A673 (cell line): ENCODE results near the gene KRTAP12-4. TPM values are rescaled to one million over a fixed set of nuclear protein-coding genes. Genes with fewer than 3 reads are reported as not detected.

Source experiments
- BruUV-seq: library from RNA; stranded (reverse); fragments of 400-500 nt; replicated peaks from 2 replicates; lab custom pipeline; 2021; lab: Mats Ljungman, UMichigan
- CTCF ChIA-PET: fragments of 300-600 bp; sonication (Branson Sonifier 250); formaldehyde crosslinking; loops from one replicate; lab custom pipeline; 2022; ENCODE audit warnings: antibody characterized with exemption; lab: Charles Lee
- POLR2A ChIA-PET: fragments of 300-600 bp; sonication (Branson Sonifier 250); formaldehyde crosslinking; loops from one replicate; lab custom pipeline; 2022; ENCODE audit warnings: antibody characterized with exemption; ENCODE audit not compliant: low non-redundant PET; lab: Charles Lee
- DNase-seq: peaks from one replicate; pipeline ENCODE4 v3.0.0-alpha.2; 2015; ENCODE audit warnings: low spot score
- H3K27ac ChIP-seq: fragments of 200-600 bp; sonication (generic); 2 replicates; pipeline ENCODE4 v1.5.1; 2016; ENCODE audit warnings: mixed run types, low read depth, mild to moderate bottlenecking, mixed read lengths, antibody characterized with exemption, low read length; ENCODE audit not compliant: poor library complexity, severe bottlenecking
- H3K27me3 ChIP-seq: fragments of 200-600 bp; sonication (generic); replicated peaks from 2 replicates; pipeline ENCODE4 v1.6.1; 2017; ENCODE audit warnings: mixed run types, low read depth, mild to moderate bottlenecking, mixed read lengths, antibody characterized with exemption, low read length; ENCODE audit not compliant: insufficient read depth, poor library complexity
- H3K36me3 ChIP-seq: fragments of 200-600 bp; sonication (generic); 2 replicates; pipeline ENCODE4 v1.6.1; 2016; ENCODE audit warnings: mixed run types, mild to moderate bottlenecking, mixed read lengths, antibody characterized with exemption, low read length; ENCODE audit not compliant: insufficient read depth, poor library complexity, severe bottlenecking
- H3K4me1 ChIP-seq: fragments of 200-600 bp; sonication (generic); 2 replicates; pipeline ENCODE4 v1.6.1; 2017; ENCODE audit warnings: mixed run types, mild to moderate bottlenecking, mixed read lengths, antibody characterized with exemption, low read length; ENCODE audit not compliant: insufficient read depth, poor library complexity, severe bottlenecking
- H3K4me3 ChIP-seq: fragments of 200-600 bp; sonication (generic); 2 replicates; pipeline ENCODE4 v1.5.1; 2016; ENCODE audit warnings: low read depth, mixed run types, mild to moderate bottlenecking, mixed read lengths, low read length; ENCODE audit not compliant: poor library complexity, severe bottlenecking
- H3K9me3 ChIP-seq: fragments of 200-600 bp; sonication (generic); 2 replicates; pipeline ENCODE4 v1.6.1; 2016; ENCODE audit warnings: mixed run types, low read depth, mild to moderate bottlenecking, mixed read lengths, antibody characterized with exemption, low read length; ENCODE audit not compliant: poor library complexity, severe bottlenecking
- EZH2 ChIP-seq: fragments of 200-600 bp; sonication (generic); IDR thresholded peaks from 2 replicates; pipeline ENCODE4 v1.6.1; 2017; ENCODE audit warnings: borderline replicate concordance, low read depth, mild to moderate bottlenecking, mixed read lengths, antibody characterized with exemption, low read length; ENCODE audit not compliant: poor library complexity, severe bottlenecking
- intact Hi-C: fragments of 100-400 bp; cut with micrococcal nuclease; formaldehyde crosslinking; loops from one replicate; pipeline ENCODE4 v1.10.0; 2022; ENCODE audit not compliant: unreplicated experiment
- total RNA-seq: library from RNA; stranded (reverse); gene quantifications from 2 replicates; pipeline ENCODE4 v1.2.3, GENCODE V29; 2021
- TF ChIP-seq, protein P1 (sequence below): fragments of 300-800, 200-600 bp; sonication (generic); conservative IDR thresholded peaks from 2 replicates; pipeline ENCODE4 v1.5.1; 2017; ENCODE audit warnings: low read depth, mild to moderate bottlenecking, antibody characterized with exemption, low read length, moderate library complexity, mixed read lengths

KRTAP12-4 gene
- total RNA-seq, 1 experiment from 2014 or later: 1.0 TPM

DNA sequence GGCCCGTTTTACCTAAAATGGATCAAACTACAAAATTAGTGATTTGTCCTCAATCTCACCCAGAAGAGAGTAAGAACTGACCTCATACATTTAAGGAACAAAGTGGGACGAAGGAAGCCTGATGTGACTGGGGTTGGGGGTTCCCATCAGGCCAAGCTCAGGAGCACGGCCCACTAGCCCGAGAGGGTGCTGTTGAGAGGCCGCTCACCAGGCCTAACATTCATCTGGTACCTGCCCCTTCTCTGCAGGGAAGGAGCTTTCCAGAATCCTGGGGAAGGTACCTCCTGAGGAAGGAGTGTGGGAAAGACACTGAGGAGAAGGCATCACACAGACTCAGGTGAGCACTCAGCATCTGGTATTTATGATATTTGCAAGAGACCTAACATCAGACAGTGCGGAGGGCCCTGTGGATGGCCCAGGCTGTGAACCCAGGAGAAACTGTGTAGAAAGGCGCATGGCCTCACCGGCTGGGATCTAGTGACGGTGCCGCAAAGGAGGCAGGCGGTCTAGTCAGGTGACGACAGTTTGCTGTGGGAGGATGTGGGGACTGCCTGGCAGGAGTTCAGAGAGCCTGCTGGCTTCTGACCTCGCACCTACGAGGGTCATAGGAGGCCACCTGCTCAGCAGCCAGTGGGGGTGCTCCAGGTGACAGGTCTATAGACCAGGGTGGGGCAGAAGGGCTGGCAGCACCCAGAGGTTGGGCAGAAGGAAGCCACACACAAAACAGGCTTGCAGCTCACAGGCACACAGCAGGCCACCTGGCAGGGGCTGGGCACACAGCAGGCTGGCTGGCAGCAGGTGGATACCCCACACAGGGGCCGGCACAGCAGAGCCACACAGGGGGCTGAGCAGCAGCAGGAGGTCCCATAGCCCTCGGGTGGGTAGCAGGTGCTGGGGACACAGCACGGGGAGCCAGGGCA lies 543 bp downstream of the KRTAP12-4 start:
- H3K36me3 ChIP-seq: no peaks in the 10 kb centered on the region
- no peaks in the 10 kb centered on the region for H3K27me3 ChIP-seq
- intact Hi-C loops: no loop called here
- ChIA-PET POLR2A (no interaction called here), CTCF (no interaction called here)
- no peaks in the 10 kb centered on the region for H3K4me1 ChIP-seq
- no TSS peak for BruUV-seq
- H3K4me3 ChIP-seq: no peak overlapping the region
- no peak overlapping the region for H3K27ac ChIP-seq
- H3K9me3 ChIP-seq: no peaks in the 10 kb centered on the region
- TF ChIP-seq, protein P1, sequence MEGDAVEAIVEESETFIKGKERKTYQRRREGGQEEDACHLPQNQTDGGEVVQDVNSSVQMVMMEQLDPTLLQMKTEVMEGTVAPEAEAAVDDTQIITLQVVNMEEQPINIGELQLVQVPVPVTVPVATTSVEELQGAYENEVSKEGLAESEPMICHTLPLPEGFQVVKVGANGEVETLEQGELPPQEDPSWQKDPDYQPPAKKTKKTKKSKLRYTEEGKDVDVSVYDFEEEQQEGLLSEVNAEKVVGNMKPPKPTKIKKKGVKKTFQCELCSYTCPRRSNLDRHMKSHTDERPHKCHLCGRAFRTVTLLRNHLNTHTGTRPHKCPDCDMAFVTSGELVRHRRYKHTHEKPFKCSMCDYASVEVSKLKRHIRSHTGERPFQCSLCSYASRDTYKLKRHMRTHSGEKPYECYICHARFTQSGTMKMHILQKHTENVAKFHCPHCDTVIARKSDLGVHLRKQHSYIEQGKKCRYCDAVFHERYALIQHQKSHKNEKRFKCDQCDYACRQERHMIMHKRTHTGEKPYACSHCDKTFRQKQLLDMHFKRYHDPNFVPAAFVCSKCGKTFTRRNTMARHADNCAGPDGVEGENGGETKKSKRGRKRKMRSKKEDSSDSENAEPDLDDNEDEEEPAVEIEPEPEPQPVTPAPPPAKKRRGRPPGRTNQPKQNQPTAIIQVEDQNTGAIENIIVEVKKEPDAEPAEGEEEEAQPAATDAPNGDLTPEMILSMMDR: no peak
- TF ChIP-seq EZH2: no peak
- no peak for DNase-seq

DNA sequence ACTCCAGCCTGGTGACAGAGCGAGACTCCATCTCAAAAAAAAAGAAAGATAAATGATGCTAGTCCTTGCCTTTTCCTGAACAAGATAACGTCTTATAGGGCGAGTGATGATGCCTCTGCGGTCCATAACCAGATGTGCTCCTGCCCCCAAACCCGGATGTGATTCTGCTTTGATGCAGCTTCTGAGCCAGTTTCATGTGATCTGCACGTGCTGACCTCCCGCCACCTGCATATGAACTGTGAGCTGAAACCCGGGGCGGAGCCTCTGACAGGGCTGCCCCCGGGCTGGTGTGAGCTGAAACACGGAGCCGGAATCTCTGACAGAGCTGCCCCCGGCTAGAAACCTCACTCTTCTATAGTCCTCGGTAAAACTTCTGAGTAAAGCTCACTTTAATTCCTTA lies 1.3 kb downstream of the KRTAP12-4 start:
- H3K27me3 ChIP-seq: no peaks in the 10 kb centered on the region
- H3K4me1 ChIP-seq: no peaks in the 10 kb centered on the region
- BruUV-seq: no TSS peak
- ChIA-PET POLR2A (interaction anchor here (0.6 kb wide), 1 partner anchor 140 kb away, joined by 4 read pairs; no protein-coding TSS in a partner anchor), CTCF (no interaction called here)
- no peaks in the 10 kb centered on the region for H3K9me3 ChIP-seq
- intact Hi-C loops: no loop called here
- no peak overlapping the region for H3K27ac ChIP-seq
- TF ChIP-seq, protein P1: no peak
- TF ChIP-seq EZH2: no peak
- no peak for DNase-seq
- H3K36me3 ChIP-seq: no peaks in the 10 kb centered on the region
- no peak overlapping the region for H3K4me3 ChIP-seq

DNA sequence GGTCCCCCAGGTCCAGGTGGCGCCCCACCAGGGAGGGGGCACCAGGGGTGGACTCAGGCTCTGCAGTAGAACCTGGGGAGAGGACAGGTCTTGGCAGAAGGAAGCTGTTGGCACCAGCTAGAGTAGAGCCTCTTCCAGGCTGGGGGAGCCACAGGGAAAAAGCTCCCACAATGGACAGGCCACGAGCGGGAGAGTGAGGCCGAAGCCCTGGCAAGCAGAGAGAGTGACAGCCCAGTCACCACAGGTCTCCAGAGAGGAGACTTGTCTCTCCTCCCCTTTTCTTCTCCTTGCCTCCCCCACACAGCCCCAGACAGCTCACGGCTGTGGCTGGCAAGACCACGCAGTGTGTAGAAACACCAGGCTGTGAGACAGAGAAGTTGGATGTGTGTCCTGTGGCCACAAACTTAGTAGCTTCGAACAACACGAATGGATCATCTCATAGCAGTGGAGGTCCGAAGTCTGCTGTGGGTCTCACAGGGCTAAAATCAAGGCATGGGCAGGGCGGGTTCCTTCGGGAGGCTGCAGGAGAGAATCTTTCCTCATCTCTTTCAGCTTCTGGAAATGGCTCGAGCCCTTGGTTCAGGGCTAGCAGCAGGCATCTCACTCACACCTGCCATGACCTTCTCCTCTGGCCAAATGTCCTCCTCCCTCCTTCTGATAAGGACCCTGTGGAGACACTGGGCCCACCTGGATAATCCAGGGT lies 3.3 kb downstream of the KRTAP12-4 start:
- H3K4me3 ChIP-seq: no peak overlapping the region
- no peaks in the 10 kb centered on the region for H3K27me3 ChIP-seq
- H3K27ac ChIP-seq: no peak overlapping the region
- H3K36me3 ChIP-seq: no peaks in the 10 kb centered on the region
- no peak for DNase-seq
- TF ChIP-seq, protein P1: no peak
- no peak for TF ChIP-seq EZH2
- CTCF ChIA-PET: no interaction called here
- no peaks in the 10 kb centered on the region for H3K9me3 ChIP-seq
- POLR2A ChIA-PET: interaction anchor here (0.5 kb wide), 1 partner anchor 149 kb away, joined by 3 read pairs; no protein-coding TSS in a partner anchor
- no peaks in the 10 kb centered on the region for H3K4me1 ChIP-seq
- BruUV-seq: no TSS peak
- intact Hi-C loops: no loop called here
